ENCODE results near the gene CHST3.

- no peak for TF ChIP-seq CTCF (optimal IDR thresholded peaks at IDR 0.05 in 1 of 3, IDR thresholded peaks at IDR 0.05 in 1 of 3, conservative IDR thresholded peaks at IDR 0.05 in 1 of 3; ENCODE audit: extremely low read depth in 1 of 3, insufficient read depth in 2 of 3, low read length in 3 of 3)
- TF ChIP-seq EZH2 (IDR thresholded peaks at IDR 0.05; ENCODE audit: low read length), result no peak
Measured at GRCh38 chr10:72049472-72049871, 85.3 kb downstream of the CHST3 start.

Measured in keratinocyte (primary cell).